ENCODE results near the gene CDC45.

DNA sequence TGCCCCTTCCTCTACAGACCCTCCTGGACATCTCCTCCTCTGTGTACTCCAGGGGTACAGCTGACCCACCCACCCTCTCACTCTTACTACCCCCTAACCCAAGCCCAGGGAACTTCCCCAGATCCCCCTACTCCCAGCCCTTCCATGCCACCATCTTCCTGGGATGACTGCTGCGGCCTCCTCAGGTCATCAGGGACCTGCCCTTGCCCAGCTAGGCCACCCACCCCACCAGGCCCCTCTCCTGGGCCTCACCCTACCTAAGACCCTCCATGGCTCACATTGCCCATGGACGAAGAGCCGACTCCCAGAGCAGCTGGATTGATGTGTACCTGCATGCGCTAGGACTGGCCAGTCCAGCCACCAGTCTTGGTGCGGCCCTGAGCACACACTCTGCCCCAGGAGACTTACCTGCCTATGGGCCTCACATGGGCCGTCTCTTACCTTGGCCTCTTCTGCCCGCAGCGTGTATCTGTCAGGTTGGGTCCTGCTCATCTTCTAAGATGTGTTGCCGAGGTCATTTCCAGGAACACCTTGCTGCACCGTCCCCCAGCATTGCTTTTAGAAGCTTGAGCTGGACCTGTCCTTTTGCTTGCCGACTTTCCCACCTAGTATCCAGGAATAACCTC is 46.5 kb downstream of the CDC45 start:
- TF ChIP-seq, protein P1, sequence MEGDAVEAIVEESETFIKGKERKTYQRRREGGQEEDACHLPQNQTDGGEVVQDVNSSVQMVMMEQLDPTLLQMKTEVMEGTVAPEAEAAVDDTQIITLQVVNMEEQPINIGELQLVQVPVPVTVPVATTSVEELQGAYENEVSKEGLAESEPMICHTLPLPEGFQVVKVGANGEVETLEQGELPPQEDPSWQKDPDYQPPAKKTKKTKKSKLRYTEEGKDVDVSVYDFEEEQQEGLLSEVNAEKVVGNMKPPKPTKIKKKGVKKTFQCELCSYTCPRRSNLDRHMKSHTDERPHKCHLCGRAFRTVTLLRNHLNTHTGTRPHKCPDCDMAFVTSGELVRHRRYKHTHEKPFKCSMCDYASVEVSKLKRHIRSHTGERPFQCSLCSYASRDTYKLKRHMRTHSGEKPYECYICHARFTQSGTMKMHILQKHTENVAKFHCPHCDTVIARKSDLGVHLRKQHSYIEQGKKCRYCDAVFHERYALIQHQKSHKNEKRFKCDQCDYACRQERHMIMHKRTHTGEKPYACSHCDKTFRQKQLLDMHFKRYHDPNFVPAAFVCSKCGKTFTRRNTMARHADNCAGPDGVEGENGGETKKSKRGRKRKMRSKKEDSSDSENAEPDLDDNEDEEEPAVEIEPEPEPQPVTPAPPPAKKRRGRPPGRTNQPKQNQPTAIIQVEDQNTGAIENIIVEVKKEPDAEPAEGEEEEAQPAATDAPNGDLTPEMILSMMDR (conservative IDR thresholded peaks at IDR 0.05; ENCODE audit: low read length), result no peak
- no peak for TF ChIP-seq EZH2phosphoT487 (IDR thresholded peaks at IDR 0.05; ENCODE audit: borderline replicate concordance, low read depth, low read length)
